Measurements from ENCODE around the gene NAP1L4. TPM values are rescaled to one million over a fixed set of nuclear protein-coding genes. Genes with fewer than 3 reads are reported as not detected.

Gene NAP1L4
- total RNA-seq, 1 experiment from 2014 or later: 212 TPM

DNA sequence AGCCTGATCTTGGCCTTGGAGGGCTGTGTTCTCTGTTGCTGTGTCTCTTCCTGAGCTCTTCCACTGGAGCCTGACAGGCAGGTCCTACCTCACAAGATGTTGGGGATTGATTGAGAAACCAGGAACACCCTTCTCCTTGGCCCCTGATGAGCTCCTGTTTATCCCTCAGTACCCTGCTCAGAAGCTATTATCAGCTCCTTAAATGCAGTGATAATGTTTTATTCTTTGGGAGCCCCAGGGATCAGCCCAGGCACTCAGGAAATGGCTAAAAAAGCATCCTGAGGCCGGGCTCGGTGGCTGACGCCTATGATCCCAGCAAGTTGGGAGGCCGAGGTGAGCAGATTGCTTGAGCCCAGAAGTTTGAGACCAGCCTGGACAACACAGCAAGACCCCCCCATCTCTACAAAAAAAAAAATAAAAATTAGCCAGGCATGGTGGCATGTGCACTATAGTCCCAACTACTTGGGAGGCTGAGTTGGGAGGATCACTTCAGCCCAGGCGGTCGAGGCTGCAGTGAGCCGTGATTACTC lies 58.0 kb downstream of the NAP1L4 start:
- H2BK12ac ChIP-seq (ENCODE audit: insufficient read length, low read depth, low read length): no peak overlapping the region
- no peak overlapping the region for H2BK20ac ChIP-seq (ENCODE audit: low read depth, low read length, poor library complexity, severe bottlenecking)
- H2AFZ ChIP-seq (ENCODE audit: low read length): no peak overlapping the region
- no peak overlapping the region for H3K4ac ChIP-seq (ENCODE audit: low read depth, low read length)
- no peak overlapping the region for H2BK5ac ChIP-seq (ENCODE audit: insufficient read length, low read length)
- H3K27ac Mint-ChIP-seq: no peak overlapping the region
- H3T11ph ChIP-seq (ENCODE audit: low read length): no peak overlapping the region
- TF ChIP-seq CTCF (conservative IDR thresholded peaks at IDR 0.05): no peak
- no peak overlapping the region for H2AK5ac ChIP-seq (ENCODE audit: insufficient read length, low read length)
- H4K20me1 ChIP-seq (ENCODE audit: control insufficient read depth, insufficient read depth, insufficient read length): no peaks in the 10 kb centered on the region
- peaks cover 19 to 21% (median 21%) of the 10 kb centered on the region in 3 experiments for H3K36me3 Mint-ChIP-seq (ENCODE audit: insufficient read depth in 1 of 3, low read depth in 3 of 3)
- H4K91ac ChIP-seq (ENCODE audit: insufficient read length, low read depth, low read length): no peak overlapping the region
- H4K5ac ChIP-seq (ENCODE audit: insufficient read length, low read depth, low read length): no peak overlapping the region
- WGBS (ENCODE audit: extremely low coverage, insufficient read length, low lambda C conversion rate): no CpG with 5 or more reads among the region's 7 CpGs
- H4K8ac ChIP-seq (replicated peaks; ENCODE audit: insufficient read length, low read depth, low read length): no peak overlapping the region
- H3K23me2 ChIP-seq (ENCODE audit: insufficient read length, low read depth, low read length, poor library complexity, severe bottlenecking): peaks cover 10% of the 10 kb centered on the region
- H3K79me1 ChIP-seq (ENCODE audit: insufficient read depth, low read depth, low read length, poor library complexity, severe bottlenecking): no peaks in the 10 kb centered on the region
- no peaks in the 10 kb centered on the region for H3K4me1 ChIP-seq (ENCODE audit: insufficient read depth, low read length)
- no peak overlapping the region for H2BK120ac ChIP-seq (ENCODE audit: low read depth, low read length, poor library complexity, severe bottlenecking)
- H3K9me3 Mint-ChIP-seq: peaks cover 23% of the 10 kb centered on the region in 2 experiments
- no peak overlapping the region for H3K14ac ChIP-seq (ENCODE audit: insufficient read depth, low read length)
- no peak overlapping the region for H3K9ac ChIP-seq (ENCODE audit: extremely low read depth, insufficient read length, low read length)
- H3K79me2 ChIP-seq (ENCODE audit: insufficient read depth, low read length): no peaks in the 10 kb centered on the region
- no peak overlapping the region for H3K23ac ChIP-seq (ENCODE audit: insufficient read length, low read depth, low read length)
- H3K18ac ChIP-seq (ENCODE audit: insufficient read length, low read depth, low read length): no peak overlapping the region
- no peak overlapping the region for H3K4me2 ChIP-seq (ENCODE audit: insufficient read depth, insufficient read length, low read length)
- H3K27me3 ChIP-seq (ENCODE audit: insufficient read depth, low read length): peaks cover 5% of the 10 kb centered on the region; the same call in 1 of the 2 replicates
- H3K27ac ChIP-seq (ENCODE audit: insufficient read length, low read depth, low read length): no peak overlapping the region
- DNase-seq: no peak
- peaks cover 4% of the 10 kb centered on the region in 2 experiments for H3K4me1 Mint-ChIP-seq
- H3K9me3 ChIP-seq (ENCODE audit: control insufficient read depth, low read depth, low read length): peaks cover 21% of the 10 kb centered on the region
- H2BK15ac ChIP-seq (ENCODE audit: low read depth, low read length): no peak overlapping the region
- H3K27me3 Mint-ChIP-seq (ENCODE audit: low read depth): peaks cover 31% of the 10 kb centered on the region
- H3K4me3 Mint-ChIP-seq: no peak overlapping the region
- H3K56ac ChIP-seq (ENCODE audit: insufficient read length, low read depth, low read length): no peak overlapping the region

Data from H9 (cell line).